RWPE2 (cell line): ENCODE measurements around the gene CLEC5A.

ENCODE experiments used
- ATAC-seq: fragments of 200-7000 bp; cut with Tn5 transposase; 3 replicates; pipeline ENCODE4 v1.9.1; 2021; ENCODE audit warnings: low read depth
- DNase-seq: peaks from one replicate; pipeline ENCODE4 v3.0.0-alpha.2; 2020; ENCODE audit warnings: low spot score
- H3K27ac ChIP-seq: fragments of 450-650 bp; 2 replicates; pipeline ENCODE4 v1.5.1; 2017; ENCODE audit warnings: mild to moderate bottlenecking; ENCODE audit not compliant: poor library complexity, severe bottlenecking
- H3K27me3 ChIP-seq: fragments of 250-450 bp; sonication (Bioruptor Pico); 2 replicates; pipeline ENCODE4 v1.5.1; 2021; ENCODE audit warnings: mild to moderate bottlenecking, moderate library complexity; ENCODE audit not compliant: insufficient read depth, poor library complexity, severe bottlenecking
- H3K36me3 ChIP-seq: fragments of 250-450 bp; sonication (Bioruptor Pico); 2 replicates; pipeline ENCODE4 v1.5.1; 2020; ENCODE audit warnings: low read depth, mild to moderate bottlenecking, moderate library complexity
- H3K4me1 ChIP-seq: fragments of 250-450 bp; sonication (Bioruptor Pico); 2 replicates; pipeline ENCODE4 v1.5.1; 2021; ENCODE audit warnings: mild to moderate bottlenecking, moderate library complexity; ENCODE audit not compliant: insufficient read depth, poor library complexity, severe bottlenecking
- H3K4me3 ChIP-seq: fragments of 250-450 bp; sonication (Bioruptor Pico); 2 replicates; pipeline ENCODE4 v1.5.1; 2021; ENCODE audit warnings: mild to moderate bottlenecking, moderate library complexity; ENCODE audit not compliant: severe bottlenecking
- H3K9me3 ChIP-seq: fragments of 250-450 bp; sonication (Bioruptor Pico); 2 replicates; pipeline ENCODE4 v1.5.1; 2021; ENCODE audit warnings: mild to moderate bottlenecking, moderate library complexity; ENCODE audit not compliant: severe bottlenecking
- CTCF ChIP-seq: fragments of 450-650 bp; IDR thresholded peaks from one replicate; pipeline ENCODE4 v1.5.1; 2017; ENCODE audit warnings: mild to moderate bottlenecking, moderate library complexity; ENCODE audit not compliant: poor library complexity, severe bottlenecking

The CLEC5A gene

GRCh38 chr7:141943846-141944245 is 2.9 kb downstream of the CLEC5A start:
- TF ChIP-seq CTCF = no peak
- no peak for ATAC-seq
- no peak overlapping the region for H3K4me3 ChIP-seq
- H3K27me3 ChIP-seq = no peaks in the 10 kb centered on the region
- peaks cover 12% of the 10 kb centered on the region for H3K4me1 ChIP-seq
- no peaks in the 10 kb centered on the region for H3K36me3 ChIP-seq
- H3K27ac ChIP-seq = no peak overlapping the region
- peaks cover 2% of the 10 kb centered on the region for H3K9me3 ChIP-seq
- no peak for DNase-seq

GRCh38 chr7:141941075-141941474 is 5.7 kb downstream of the CLEC5A start:
- Histone ChIP-seq H3K9me3 (peaks cover 2% of the 10 kb centered on the region), H3K4me3 (no peak overlapping the region), H3K4me1 (peaks cover 12% of the 10 kb centered on the region), H3K36me3 (no peaks in the 10 kb centered on the region), H3K27me3 (no peaks in the 10 kb centered on the region), H3K27ac (no peak overlapping the region)
- DNase-seq (no peak), ATAC-seq (no peak)
- no peak for TF ChIP-seq CTCF

GRCh38 chr7:141930211-141930610 is 16.6 kb downstream of the CLEC5A start:
- H3K4me1 ChIP-seq = no peaks in the 10 kb centered on the region
- H3K9me3 ChIP-seq = no peaks in the 10 kb centered on the region
- no peaks in the 10 kb centered on the region for H3K27me3 ChIP-seq
- no peak for TF ChIP-seq CTCF
- no peak for DNase-seq
- H3K27ac ChIP-seq = no peak overlapping the region
- no peak overlapping the region for H3K4me3 ChIP-seq
- no peak for ATAC-seq
- H3K36me3 ChIP-seq = no peaks in the 10 kb centered on the region

GRCh38 chr7:141928845-141929195 is 18.0 kb downstream of the CLEC5A start:
- TF ChIP-seq CTCF = no peak
- Histone ChIP-seq H3K36me3 (no peaks in the 10 kb centered on the region), H3K27me3 (no peaks in the 10 kb centered on the region), H3K4me1 (no peaks in the 10 kb centered on the region), H3K4me3 (no peak overlapping the region), H3K27ac (no peak overlapping the region), H3K9me3 (no peaks in the 10 kb centered on the region)
- DNase-seq (no peak), ATAC-seq (no peak)

GRCh38 chr7:141928146-141928844 is 18.5 kb downstream of the CLEC5A start:
- no peaks in the 10 kb centered on the region for H3K36me3 ChIP-seq
- H3K9me3 ChIP-seq = no peaks in the 10 kb centered on the region
- no peaks in the 10 kb centered on the region for H3K27me3 ChIP-seq
- no peak overlapping the region for H3K27ac ChIP-seq
- H3K4me3 ChIP-seq = no peak overlapping the region
- H3K4me1 ChIP-seq = no peaks in the 10 kb centered on the region
- ATAC-seq (no peak), DNase-seq (no peak)
- no peak for TF ChIP-seq CTCF
